GM12878 (cell line): ENCODE data around the gene CNOT2. TPM values are rescaled to one million over a fixed set of nuclear protein-coding genes. Genes with fewer than 3 reads are reported as not detected.

Experiments
- ATAC-seq: fragments of 200-7000 bp; cut with Tn5 transposase; 3 replicates; pipeline ENCODE4 v1.9.1; 2020; ENCODE audit warnings: mild to moderate bottlenecking, moderate library complexity
- BruUV-seq: library from RNA; stranded (reverse); fragments of 400-500 nt; replicated peaks from 2 replicates; lab custom pipeline; 2021; lab: Mats Ljungman, UMichigan
- CTCF ChIA-PET: fragments of 300-600 bp; sonication (Branson Sonifier 250); formaldehyde crosslinking; extraction: SDS; loops from one replicate; lab custom pipeline; 2021; ENCODE audit warnings: inconsistent platforms; lab: Yijun Ruan, JAX
- POLR2A ChIA-PET: fragments of 350-600 bp; formaldehyde crosslinking; extraction: SDS; loops from one replicate; lab custom pipeline; 2021; ENCODE audit warnings: inconsistent platforms; lab: Charles Lee
- RAD21 ChIA-PET: fragments of 300-600 bp; sonication (Branson Sonifier 250); formaldehyde crosslinking; loops from one replicate; lab custom pipeline; 2023; ENCODE audit warnings: antibody characterized with exemption; ENCODE audit not compliant: unreplicated experiment; lab: Charles Lee
- SMC1A ChIA-PET: fragments of 300-600 bp; sonication (Branson Sonifier 250); formaldehyde crosslinking; loops from one replicate; lab custom pipeline; 2023; ENCODE audit not compliant: unreplicated experiment, uncharacterized antibody; lab: Charles Lee
- DNase-seq: peaks from one replicate; pipeline ENCODE4 v3.0.0-alpha.2; 2011; ENCODE audit warnings: low read depth, low spot score
- FAIRE-seq: peaks from 3 replicates; lab custom pipeline; 2011; peaks lifted over from hg19 to GRCh38; lab: Jason Lieb, UNC
- H2AFZ ChIP-seq: 2 replicates; pipeline ENCODE4 v1.6.0; 2011; ENCODE audit warnings: low read depth, low read length, control low read depth; ENCODE audit not compliant: control insufficient read depth
- H3K27ac ChIP-seq: 2 replicates; pipeline ENCODE4 v1.5.1; 2011; ENCODE audit warnings: control low read depth; ENCODE audit not compliant: control insufficient read depth, insufficient read depth
- H3K27me3 ChIP-seq, 2 experiments: replicated peaks in 1 of 2; 2 replicates each; pipeline versions ENCODE4 v1.6.0 to v1.6.1; 2011; ENCODE audit warnings: low read length in 1 of 2; ENCODE audit not compliant: control insufficient read depth in 2 of 2, insufficient read depth in 2 of 2
- H3K36me3 ChIP-seq, 2 experiments: 2 replicates each; pipeline ENCODE4 v1.5.1; 2011; ENCODE audit warnings: low read length in 1 of 2; ENCODE audit not compliant: control insufficient read depth in 2 of 2, insufficient read depth in 2 of 2
- H3K4me1 ChIP-seq: 2 replicates; pipeline ENCODE4 v1.6.1; 2011; ENCODE audit warnings: mild to moderate bottlenecking, low read length, moderate library complexity, mixed read lengths; ENCODE audit not compliant: control insufficient read depth, insufficient read depth
- H3K4me2 ChIP-seq: 2 replicates; pipeline ENCODE4 v1.6.0; 2011; ENCODE audit warnings: control low read depth; ENCODE audit not compliant: control insufficient read depth, insufficient read depth
- H3K4me3 ChIP-seq: fragments of 200-600 bp; sonication (generic); 2 replicates; pipeline ENCODE4 v1.5.1; 2016
- H3K79me2 ChIP-seq: 2 replicates; pipeline ENCODE4 v1.6.0; 2011; ENCODE audit warnings: low read length; ENCODE audit not compliant: control insufficient read depth, insufficient read depth
- H3K9ac ChIP-seq: 2 replicates; pipeline ENCODE4 v1.8.0; 2011; ENCODE audit warnings: low read length, control low read depth, mixed read lengths; ENCODE audit not compliant: control insufficient read depth, insufficient read depth
- H3K9me3 ChIP-seq: replicated peaks from 3 replicates; pipeline ENCODE4 v1.5.1; 2011; ENCODE audit warnings: mild to moderate bottlenecking, low read length; ENCODE audit not compliant: control insufficient read depth, insufficient read depth
- H4K20me1 ChIP-seq: 2 replicates; pipeline ENCODE4 v1.6.0; 2011; ENCODE audit not compliant: control insufficient read depth, insufficient read depth
- CBX5 ChIP-seq: sonication (generic); IDR thresholded peaks from 2 replicates; pipeline ENCODE4 v1.6.1; 2016; ENCODE audit warnings: low read depth, moderate library complexity, mild to moderate bottlenecking, inconsistent platforms
- HDAC6 ChIP-seq: fragments of 200-600 bp; sonication (generic); IDR thresholded peaks from one replicate; pipeline ENCODE4 v1.8.0; 2017; ENCODE audit warnings: antibody characterized with exemption; ENCODE audit not compliant: unreplicated experiment
- KAT2A ChIP-seq: conservative IDR thresholded peaks from 2 replicates; pipeline ENCODE4 v1.6.1; 2011; ENCODE audit warnings: low read depth, low read length; ENCODE audit not compliant: control insufficient read depth
- KDM1A ChIP-seq: fragments of 200-600 bp; sonication (generic); IDR thresholded peaks from 2 replicates; pipeline ENCODE4 v1.6.1; 2016; ENCODE audit warnings: borderline replicate concordance
- NBN ChIP-seq: fragments of 450-650 bp; IDR thresholded peaks from 2 replicates; pipeline ENCODE4 v1.6.1; 2016
- NRF1 ChIP-seq: conservative IDR thresholded peaks from 2 replicates; pipeline ENCODE4 v1.6.1; 2011; ENCODE audit warnings: mild to moderate bottlenecking, low read depth, low read length, improper control_type of control experiment
- PAX5 ChIP-seq: IDR thresholded peaks from 2 replicates; pipeline ENCODE4 v1.6.1; 2011; ENCODE audit warnings: low read depth, low read length, borderline replicate concordance
- SMAD1 ChIP-seq: fragments of 450-650 bp; IDR thresholded peaks from 2 replicates; pipeline ENCODE4 v1.6.1; 2018; ENCODE audit warnings: mild to moderate bottlenecking, low read depth; ENCODE audit not compliant: partially characterized antibody
- WGBS: methylation state at CpG from one replicate; pipeline ENCODE4 v1.1.6; 2016; ENCODE audit warnings: low lambda C conversion rate; ENCODE audit not compliant: insufficient replicate concordance, insufficient coverage; ENCODE audit errors: missing lambda C conversion rate; 5-methylcytosine and 5-hydroxymethylcytosine counted together
- in situ Hi-C: fragments of 300-500 bp; cut with MboI; formaldehyde crosslinking; loops from 9 replicates; pipeline ENCODE4 v1.14.3; 2018; ENCODE audit warnings: mixed read lengths
- intact Hi-C: fragments of 100-400 bp; cut with micrococcal nuclease; formaldehyde crosslinking; loops from one replicate; pipeline ENCODE4 v1.14.2; 2022; ENCODE audit not compliant: unreplicated experiment
- polyA plus RNA-seq, 11 experiments: library from polyadenylated mRNA; depleted of rRNA in 4 of 11; unstranded in 6 of 11; stranded (reverse) in 5 of 11; fragments of >200 nt; fragmentation: Nextera tagmentation in 4 of 11; fragmentation: Illumina TruSeq in 1 of 11; extraction: Ambion mirVana in 4 of 11; extraction: Trizol in 1 of 11; gene quantifications; 1 replicate in 1 of 11; 2 replicates in 10 of 11; pipeline versions ENCODE4 v1.2.1 to v1.2.3, GENCODE V29; 2011 to 2016; ENCODE audit warnings: inconsistent platforms in 2 of 11, missing spikeins in 2 of 11, low read depth in 1 of 11
- total RNA-seq, 4 experiments: library from RNA; depleted of rRNA in 3 of 4; stranded (reverse); fragments of >200 nt in 3 of 4; fragmentation: Illumina TruSeq in 1 of 4; extraction: Trizol in 1 of 4; gene quantifications; 2 replicates each; pipeline versions ENCODE4 v1.2.1 to v1.2.3, GENCODE V29; 2013 to 2021
- TF ChIP-seq, protein P1 (sequence below): fragments of 450-650 bp; IDR thresholded peaks from 2 replicates; pipeline ENCODE4 v1.6.1; 2017; ENCODE audit warnings: mild to moderate bottlenecking
- TF ChIP-seq, protein P2 (sequence below): fragments of 450-650 bp; IDR thresholded peaks from 2 replicates; pipeline ENCODE4 v1.6.1; 2017; ENCODE audit warnings: antibody characterized with exemption, mild to moderate bottlenecking, moderate library complexity

The CNOT2 gene
- total and polyA plus RNA-seq, 10 of the 15 experiments (the other 5 are each of a cell fraction or from before 2014, with no cell fraction given): 37.9 to 127 (median 82.4) TPM

DNA sequence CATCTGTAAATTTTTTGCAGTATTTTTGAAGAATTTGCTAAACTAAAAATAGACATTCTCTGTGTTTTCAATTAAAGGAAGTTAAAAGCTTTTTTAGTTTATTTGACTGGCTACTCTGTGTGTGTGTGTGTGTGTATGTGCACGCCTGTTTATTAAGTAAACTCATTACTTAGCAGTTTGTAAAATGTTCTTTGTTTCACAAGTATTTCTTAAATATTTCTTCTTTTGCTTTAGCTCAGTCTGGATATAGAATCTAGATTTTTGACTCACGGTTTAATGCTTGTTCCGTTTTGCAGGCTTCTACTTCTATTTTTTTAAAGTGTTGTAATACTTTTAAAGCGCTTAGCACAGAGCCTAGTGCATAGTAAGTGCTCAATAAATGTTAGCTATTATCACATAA, 76.4 kb downstream of the CNOT2 start:
- intact Hi-C loops: no loop called here
- peaks cover 11% of the 10 kb centered on the region for H3K4me1 ChIP-seq

More for the DNA sequence above, 76.4 kb downstream of the CNOT2 start:
- Histone ChIP-seq H4K20me1 (no peaks in the 10 kb centered on the region), H3K27me3 (no peaks in the 10 kb centered on the region), H3K36me3 (peaks cover 0 to 7% of the 10 kb centered on the region in 2 experiments; a peak in 3 of 4 replicates), H3K9ac (no peak overlapping the region), H3K9me3 (no peaks in the 10 kb centered on the region), H3K4me3 (no peak overlapping the region), H3K4me2 (no peak overlapping the region), H3K27ac (no peak overlapping the region), H2AFZ (no peak overlapping the region), H3K79me2 (peaks cover 7% of the 10 kb centered on the region)
- DNase-seq: no peak
- BruUV-seq: no TSS peak
- ChIA-PET POLR2A (no interaction called here), RAD21 (interaction anchor here (0.8 kb wide), 1 partner anchor 38 kb away, joined by 3 read pairs; no protein-coding TSS in a partner anchor), CTCF (no interaction called here), SMC1A (interaction anchor here (0.8 to 1.8 kb wide), 3 partner anchors 10 to 18 kb away, joined by 3 to 7 read pairs (median 4); no protein-coding TSS in a partner anchor)
- 97% methylated on average over 4 of the region's 4 CpGs for WGBS
- FAIRE-seq: no peak
- in situ Hi-C loops: no loop called here
- TF ChIP-seq PAX5 (no peak), NBN (no peak), KAT2A (no peak), CBX5 (no peak), KDM1A (no peak), NRF1 (no peak), HDAC6 (no peak), SMAD1 (no peak)
- TF ChIP-seq, protein P1, sequence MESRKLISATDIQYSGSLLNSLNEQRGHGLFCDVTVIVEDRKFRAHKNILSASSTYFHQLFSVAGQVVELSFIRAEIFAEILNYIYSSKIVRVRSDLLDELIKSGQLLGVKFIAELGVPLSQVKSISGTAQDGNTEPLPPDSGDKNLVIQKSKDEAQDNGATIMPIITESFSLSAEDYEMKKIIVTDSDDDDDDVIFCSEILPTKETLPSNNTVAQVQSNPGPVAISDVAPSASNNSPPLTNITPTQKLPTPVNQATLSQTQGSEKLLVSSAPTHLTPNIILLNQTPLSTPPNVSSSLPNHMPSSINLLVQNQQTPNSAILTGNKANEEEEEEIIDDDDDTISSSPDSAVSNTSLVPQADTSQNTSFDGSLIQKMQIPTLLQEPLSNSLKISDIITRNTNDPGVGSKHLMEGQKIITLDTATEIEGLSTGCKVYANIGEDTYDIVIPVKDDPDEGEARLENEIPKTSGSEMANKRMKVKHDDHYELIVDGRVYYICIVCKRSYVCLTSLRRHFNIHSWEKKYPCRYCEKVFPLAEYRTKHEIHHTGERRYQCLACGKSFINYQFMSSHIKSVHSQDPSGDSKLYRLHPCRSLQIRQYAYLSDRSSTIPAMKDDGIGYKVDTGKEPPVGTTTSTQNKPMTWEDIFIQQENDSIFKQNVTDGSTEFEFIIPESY: no peak
- TF ChIP-seq, protein P2, sequence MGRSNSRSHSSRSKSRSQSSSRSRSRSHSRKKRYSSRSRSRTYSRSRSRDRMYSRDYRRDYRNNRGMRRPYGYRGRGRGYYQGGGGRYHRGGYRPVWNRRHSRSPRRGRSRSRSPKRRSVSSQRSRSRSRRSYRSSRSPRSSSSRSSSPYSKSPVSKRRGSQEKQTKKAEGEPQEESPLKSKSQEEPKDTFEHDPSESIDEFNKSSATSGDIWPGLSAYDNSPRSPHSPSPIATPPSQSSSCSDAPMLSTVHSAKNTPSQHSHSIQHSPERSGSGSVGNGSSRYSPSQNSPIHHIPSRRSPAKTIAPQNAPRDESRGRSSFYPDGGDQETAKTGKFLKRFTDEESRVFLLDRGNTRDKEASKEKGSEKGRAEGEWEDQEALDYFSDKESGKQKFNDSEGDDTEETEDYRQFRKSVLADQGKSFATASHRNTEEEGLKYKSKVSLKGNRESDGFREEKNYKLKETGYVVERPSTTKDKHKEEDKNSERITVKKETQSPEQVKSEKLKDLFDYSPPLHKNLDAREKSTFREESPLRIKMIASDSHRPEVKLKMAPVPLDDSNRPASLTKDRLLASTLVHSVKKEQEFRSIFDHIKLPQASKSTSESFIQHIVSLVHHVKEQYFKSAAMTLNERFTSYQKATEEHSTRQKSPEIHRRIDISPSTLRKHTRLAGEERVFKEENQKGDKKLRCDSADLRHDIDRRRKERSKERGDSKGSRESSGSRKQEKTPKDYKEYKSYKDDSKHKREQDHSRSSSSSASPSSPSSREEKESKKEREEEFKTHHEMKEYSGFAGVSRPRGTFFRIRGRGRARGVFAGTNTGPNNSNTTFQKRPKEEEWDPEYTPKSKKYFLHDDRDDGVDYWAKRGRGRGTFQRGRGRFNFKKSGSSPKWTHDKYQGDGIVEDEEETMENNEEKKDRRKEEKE: no peak
- no peak for ATAC-seq
